ENCODE results near the gene NLRP9.

DNA sequence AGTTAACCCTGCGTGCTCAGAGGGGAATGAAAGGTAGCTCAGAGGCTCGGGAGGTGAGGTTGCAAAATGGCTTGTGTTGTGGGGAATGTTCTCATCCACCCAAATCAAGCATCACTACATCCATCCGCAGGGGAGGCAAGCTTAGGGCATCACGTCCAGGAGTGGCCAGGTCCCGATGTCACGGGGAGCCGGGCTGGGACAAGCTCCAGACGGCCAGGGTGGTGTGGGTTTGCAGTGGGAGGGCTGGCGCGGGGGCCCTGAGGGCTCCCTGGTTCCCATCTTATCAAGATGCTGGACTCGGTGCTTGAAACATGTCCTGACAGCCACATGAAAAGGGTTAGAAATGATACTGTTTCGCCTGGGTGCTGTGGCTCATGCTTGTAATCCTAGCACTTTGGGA, 37.4 kb downstream of the NLRP9 start:
- TF ChIP-seq CTCF (IDR thresholded peaks at IDR 0.05) (no peak), POLR2A (IDR thresholded peaks at IDR 0.05) (no peak)

Data from uterus (tissue), 2 donors.